GM18873 (cell line): ENCODE data around the gene RAP2C.
"Not testable (repeated sequence)": the region's sequence is repeated elsewhere in the genome, so short reads cannot be mapped to it uniquely, and the experiment has no call there.

Source experiments
- ATAC-seq: cut with Tn5 transposase; IDR thresholded peaks from one replicate; pipeline ENCODE4 v1.9.1; 2021; ENCODE audit warnings: mild to moderate bottlenecking, moderate library complexity, moderate number of reproducible peaks; ENCODE audit not compliant: unreplicated experiment, low FRiP score

RAP2C gene

DNA sequence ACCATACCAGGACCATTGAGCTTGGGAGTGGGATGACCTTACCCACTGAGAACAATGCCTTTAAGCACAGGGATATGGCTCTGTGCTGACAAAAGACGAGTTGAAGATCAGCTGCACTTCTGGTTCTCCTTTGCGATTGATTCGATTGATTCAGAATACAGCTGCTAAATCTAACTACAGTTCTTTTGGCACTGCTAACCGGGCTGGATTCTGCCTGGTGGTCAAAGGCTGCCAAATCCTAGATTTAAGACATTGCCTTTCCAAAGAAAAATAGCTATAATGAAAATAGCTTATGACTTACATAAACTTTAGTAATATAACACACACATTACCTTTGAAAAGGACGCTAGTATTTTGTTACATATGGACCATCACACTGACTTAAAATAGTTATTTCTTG, 18.3 kb downstream of the RAP2C start:
- ATAC-seq = no peak

DNA sequence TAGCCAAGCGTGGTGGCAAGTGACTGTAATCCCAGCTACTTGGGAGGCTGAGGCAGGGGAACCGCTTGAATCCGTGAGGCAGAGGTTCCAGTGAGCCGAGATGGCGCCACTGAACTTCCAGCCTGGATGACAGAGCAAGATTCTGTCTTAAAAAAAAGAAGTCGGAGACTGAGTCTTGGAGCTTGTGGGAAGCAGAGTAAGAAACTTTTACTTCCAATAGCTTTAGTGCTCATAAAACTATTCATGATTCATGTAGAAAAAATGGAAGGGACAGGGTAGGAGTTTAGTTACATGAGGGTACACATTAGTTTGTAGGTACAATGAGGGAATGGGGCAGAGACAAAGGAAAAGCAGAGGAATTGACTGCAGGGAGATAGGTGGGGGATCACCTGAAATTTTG, 19.3 kb downstream of the RAP2C start:
- no peak for ATAC-seq

DNA sequence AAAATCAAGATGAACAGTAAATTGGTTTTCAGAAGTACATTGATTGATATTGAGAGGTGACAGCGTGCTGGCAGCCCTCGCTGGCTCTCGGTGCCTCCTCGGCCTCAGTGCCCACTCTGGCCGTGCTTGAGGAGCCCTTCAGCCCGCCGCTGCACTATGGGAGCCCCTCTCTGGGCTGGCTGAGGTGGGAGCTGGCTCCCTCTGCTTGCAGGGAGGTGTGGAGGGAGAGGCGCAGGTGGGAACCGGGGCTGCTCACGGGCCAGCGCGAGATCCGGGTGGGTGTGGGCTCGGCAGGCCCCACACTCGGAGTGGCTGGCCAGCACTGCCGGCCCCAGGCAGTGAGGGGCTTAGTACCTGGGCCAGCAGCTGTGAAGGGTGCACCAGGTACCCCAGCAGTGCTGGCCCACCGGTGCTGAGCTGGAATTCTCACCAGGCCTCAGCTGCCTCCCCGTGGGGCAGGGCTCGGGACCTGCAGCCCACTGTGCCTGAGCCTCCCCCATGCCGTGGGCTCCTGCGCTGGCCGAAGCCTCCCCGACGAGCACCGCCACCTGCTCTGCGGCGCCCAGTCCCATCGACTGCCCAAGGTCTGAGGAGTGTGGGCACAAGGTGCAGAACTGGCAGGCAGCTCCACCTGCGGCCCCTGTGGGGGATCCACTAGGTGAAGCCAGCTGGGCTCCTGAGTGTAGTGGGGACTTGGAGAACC, 25.2 kb downstream of the RAP2C start:
- ATAC-seq = no peak

DNA sequence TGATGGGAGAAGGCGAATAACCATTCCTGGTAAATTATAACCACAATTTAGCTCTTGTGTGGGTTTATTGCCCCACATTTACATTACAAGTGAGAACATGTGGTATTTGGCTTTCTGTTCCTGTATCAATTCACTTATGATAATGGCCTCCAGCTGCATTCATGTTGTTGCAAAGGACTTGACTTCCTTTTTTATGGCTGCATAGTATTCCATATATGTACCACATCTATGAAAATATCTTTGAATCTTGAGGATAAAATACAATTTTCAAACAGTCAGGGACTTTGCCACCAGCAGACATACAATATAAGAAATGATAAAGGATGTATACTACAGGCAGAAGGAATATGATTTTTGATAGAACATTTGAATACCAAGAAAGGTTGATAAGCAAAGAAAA, 27.3 kb downstream of the RAP2C start:
- no peak for ATAC-seq

DNA sequence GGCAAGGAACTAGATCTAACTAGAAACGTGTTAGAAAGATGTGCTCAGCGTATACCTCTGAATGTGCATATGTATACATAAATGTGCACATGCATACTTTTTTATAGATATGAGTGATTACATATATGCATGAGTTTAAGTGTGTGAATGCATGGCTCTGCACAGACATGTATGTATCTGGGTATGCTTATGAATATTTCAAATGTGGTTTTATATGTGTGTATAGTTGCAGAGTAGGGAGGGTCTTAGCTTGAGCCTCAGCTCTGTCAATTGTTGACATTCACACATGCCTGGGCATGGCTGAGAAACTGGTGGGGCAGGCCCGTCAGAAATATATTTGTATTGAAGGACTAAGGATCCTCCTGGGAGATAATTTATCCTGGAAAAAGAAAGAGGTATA, 31.1 kb downstream of the RAP2C start:
- no peak for ATAC-seq

DNA sequence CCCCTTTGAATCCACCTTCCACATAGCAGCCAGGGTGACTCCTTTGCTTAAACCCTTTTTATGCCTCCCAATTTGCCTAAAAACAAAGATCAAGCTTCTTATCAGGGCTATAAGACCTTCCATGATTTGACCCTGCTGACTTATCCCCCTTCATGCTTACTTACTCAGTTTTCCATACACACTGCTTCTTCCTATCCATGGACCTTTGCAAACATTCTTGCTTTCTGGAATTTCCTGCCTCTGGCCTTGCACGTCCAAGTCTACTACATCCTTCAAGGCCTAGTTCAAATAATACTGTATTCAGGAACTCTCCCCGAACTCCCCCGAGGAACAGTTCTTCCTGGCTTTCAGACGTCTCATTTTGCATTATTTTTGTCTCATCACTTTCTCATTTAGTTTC, 31.8 kb downstream of the RAP2C start:
- ATAC-seq = no peak

DNA sequence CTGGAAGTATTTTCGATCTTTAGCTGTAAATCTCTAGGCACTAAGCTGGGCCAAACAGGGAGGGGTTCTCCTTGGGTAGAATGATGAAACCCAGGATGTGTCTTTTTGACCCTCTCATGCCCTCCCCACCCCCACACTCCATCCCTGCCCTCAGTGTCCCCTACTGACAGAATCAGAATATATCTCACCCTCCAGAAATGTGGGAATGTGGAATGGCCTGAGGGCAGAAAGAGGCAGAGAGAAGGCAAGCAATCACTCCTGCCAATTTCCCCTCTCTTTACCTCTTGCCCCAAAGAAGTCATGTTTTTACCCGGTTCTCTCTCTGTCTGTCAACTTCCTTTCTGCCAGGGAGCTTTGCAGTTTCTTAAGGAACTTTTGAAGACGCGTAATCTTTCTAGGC, 34.4 kb downstream of the RAP2C start:
- no peak for ATAC-seq

DNA sequence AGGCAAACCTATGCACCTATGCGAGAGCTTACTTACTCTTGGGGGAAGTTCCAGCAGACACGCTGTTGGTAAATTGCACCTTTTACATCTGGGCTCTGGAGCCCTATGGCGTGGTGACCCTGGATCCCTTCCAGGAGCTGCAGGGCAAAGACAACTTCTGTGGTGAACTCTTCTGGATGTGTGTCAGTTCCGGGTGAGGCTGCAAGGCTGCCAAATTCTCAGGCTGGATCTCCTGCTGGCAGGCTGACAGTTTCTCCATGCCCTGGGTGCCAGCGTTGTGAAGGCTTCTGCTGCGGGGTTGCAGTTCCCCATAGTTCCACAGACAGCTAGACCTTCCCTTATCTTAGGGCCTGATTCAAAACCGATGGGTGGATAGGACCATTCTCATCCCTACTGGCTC, 37.9 kb downstream of the RAP2C start:
- no peak for ATAC-seq

DNA sequence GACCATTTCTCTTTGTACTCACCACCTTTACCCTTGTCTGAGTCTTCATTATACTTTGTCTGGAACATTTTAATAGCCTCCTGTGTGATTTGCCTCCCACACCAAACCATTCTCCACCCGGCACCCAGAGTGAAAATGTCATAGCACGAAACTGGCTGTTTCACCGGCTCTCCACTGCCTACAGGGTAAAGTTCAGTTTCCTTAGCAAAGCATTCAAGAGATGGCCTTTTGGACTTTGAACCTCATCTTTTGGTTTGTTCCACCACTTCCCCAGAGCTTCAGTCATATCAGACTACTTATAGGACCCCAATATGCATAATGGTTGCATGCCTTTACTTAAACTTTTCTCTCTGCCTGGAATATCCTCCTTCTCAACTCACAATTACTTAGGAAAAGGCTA, 38.3 kb downstream of the RAP2C start:
- no peak for ATAC-seq

DNA sequence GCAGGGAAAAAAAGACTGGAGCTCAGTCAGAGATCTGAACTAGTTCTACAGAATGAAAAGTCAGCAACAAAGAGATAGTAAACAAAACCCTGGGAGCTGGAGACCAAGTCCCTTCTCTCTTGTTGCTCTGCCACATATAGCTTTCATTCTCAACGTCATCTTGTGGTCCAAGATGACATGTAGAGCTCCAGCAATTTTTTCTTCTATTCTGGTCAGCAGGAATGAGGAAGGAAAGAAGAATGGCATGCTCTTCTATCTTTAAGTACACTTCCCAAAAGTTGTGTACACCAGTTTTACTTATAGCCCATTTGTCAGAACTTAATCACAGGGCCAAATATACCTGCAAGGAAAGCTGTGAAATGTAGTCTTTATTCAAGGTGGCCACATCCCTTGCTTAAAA, 45.6 kb downstream of the RAP2C start:
- no peak for ATAC-seq

DNA sequence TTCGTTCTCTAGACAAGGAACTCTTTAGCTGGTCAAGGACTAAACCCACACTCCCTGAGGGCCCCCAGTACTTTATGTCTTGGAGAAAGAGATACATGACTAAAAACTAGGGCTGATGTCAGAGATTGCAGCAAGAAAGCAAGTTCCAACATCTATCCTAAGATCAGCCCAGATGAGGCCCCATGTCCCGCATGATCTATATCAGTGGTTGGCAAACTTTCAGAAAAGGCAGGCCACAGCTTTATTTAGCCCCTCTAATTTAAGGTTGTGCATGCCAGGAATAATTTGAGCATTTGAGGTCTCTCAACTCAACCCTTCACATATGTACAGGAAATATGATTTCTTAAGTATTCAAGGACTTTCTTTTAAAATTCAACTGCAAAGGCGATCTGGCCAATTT, 47.4 kb downstream of the RAP2C start:
- no peak for ATAC-seq

DNA sequence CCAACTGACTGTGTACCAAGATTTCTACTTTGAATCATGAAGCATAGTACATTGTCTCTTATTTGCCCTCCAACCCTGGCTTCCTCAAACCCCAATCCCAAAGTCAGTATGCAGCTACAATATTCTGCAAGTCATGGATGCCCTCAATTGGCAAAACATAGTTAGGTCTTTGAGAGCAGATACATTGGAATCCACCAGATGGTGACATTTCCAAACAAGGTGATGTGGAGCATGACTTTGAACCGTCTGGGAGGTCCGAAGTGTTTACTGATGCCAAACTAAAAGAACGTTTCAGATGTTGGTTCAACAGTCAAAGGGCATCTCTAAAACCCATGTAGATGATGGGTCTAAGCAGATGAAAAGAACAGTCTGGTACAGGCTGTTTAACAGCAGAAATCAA, 47.8 kb downstream of the RAP2C start:
- no peak for ATAC-seq

DNA sequence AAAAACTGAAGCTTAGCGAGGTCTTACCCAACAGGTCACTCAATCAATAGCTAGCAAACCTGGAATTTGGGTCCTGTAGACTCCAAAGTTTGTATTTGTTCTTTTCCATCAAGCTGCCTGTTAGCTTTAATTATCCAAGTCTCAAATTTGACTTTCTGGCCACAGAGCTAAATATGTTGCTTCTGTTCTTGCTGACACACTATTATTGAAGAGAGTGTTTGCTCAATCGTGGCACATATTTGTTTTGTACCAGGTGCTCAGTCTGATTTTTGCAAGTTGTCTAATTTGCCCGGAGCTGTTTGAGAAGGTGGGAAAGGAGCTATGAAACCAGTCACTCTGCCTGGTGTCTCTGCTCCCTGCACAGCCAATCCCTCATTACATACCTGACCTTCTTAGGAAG, 49.7 kb downstream of the RAP2C start:
- no peak for ATAC-seq

DNA sequence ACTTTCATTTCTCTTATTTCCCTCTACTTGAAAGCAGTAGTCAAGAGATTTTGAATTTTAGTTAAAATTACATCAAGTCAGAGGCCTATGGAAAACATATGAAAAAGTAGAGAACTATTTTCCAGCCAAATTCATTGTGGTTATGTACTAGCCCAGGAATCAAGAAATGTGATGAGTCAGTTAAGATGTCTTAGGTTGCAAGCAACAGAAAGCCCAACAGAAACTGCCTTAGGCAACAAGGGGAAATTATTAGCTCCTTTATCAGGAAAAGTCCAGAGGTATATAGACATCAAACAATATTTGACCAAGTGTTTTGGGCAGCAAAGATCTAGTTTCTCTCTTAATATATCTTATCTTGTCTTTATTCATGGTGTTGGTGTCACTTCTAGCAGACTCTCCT, 53.6 kb downstream of the RAP2C start:
- ATAC-seq = no peak

DNA sequence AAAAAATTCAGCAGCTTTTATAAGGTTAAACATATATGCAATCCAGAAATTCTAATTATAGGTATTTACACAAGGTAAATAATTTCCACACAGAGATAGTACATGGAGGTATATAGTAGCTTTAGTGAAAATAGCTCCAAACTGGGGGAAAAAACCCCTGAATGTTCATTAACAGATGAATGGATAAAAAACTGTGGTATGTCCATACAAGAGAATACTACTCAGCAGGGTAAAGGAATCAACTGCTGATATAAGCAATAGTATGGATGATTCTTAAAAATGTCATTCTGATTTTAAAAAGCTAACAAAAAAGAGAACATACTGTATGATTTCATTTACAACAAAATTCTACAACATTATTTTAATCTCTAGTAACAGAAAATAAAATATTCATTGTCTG, 54.2 kb downstream of the RAP2C start:
- no peak for ATAC-seq

DNA sequence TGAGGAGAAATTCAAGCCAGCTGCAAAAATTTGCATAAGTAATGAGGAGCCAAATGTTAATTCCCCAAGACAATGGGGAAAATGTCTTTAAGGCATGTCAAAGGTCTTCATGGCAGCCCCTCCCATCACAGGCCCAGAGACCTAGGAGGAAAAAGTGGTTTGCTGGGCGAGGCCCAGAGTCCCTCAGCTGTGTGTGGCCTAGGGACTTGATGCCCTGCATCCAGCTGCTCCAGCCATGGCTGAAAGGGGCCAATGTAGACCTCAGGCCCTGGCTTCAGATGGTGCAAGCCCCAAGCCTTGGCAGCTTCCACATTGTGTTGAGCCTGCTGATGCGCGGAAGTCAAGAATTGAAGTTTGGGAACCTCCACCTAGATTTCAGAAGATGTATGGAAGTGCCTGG, 56.2 kb downstream of the RAP2C start:
- not testable (repeated sequence) for ATAC-seq

DNA sequence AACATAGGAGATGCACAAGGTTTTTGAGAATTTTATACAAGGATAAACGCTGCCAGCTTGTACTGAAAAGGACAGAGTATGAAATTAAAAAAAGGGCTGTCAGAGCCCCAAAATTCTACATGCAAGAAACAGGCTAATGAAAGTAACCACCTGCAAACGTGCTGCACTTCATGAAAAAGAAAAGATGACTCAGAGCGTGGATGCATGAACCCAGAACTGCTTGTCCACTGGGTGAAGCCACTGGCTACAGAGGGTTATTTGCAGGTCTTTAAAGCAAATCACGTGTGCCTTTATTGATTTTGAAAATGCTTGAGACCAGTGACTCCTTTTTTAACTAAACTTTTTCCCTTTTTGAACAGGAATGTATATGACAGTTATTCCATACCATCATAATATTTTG, 66.1 kb downstream of the RAP2C start:
- ATAC-seq = no peak
